AG04450 (cell line): Measurements from ENCODE around the gene TSPAN13. TPM values are rescaled to one million over a fixed set of nuclear protein-coding genes. Genes with fewer than 3 reads are reported as not detected.

Experiments used
- CTCF ChIA-PET: fragments of 300-600, 350-600 bp; formaldehyde crosslinking; extraction: SDS; loops from one replicate; lab custom pipeline; 2022; ENCODE audit warnings: antibody characterized with exemption, inconsistent platforms; lab: Charles Lee
- POLR2A ChIA-PET: fragments of 350-600 bp; formaldehyde crosslinking; extraction: SDS; loops from one replicate; lab custom pipeline; 2021; ENCODE audit warnings: antibody characterized with exemption, inconsistent platforms; lab: Yijun Ruan, JAX
- DNase-seq: peaks from one replicate; pipeline ENCODE4 v3.0.0-alpha.2; 2011; ENCODE audit warnings: low read depth, low spot score
- H3K27ac ChIP-seq: one replicate; pipeline ENCODE4 v1.5.1; 2012; ENCODE audit warnings: low read depth, low read length, control low read depth
- H3K27me3 ChIP-seq: one replicate; pipeline ENCODE4 v1.6.0; 2012; ENCODE audit warnings: low read length; ENCODE audit not compliant: control insufficient read depth, insufficient read depth
- H3K4me3 ChIP-seq: 2 replicates; pipeline ENCODE4 v1.5.1; 2011; ENCODE audit warnings: mild to moderate bottlenecking, low read depth, low read length, control low read depth
- H3K9me3 ChIP-seq: 2 replicates; pipeline ENCODE4 v1.5.1; 2012; ENCODE audit warnings: low read length; ENCODE audit not compliant: control insufficient read depth, insufficient read depth
- polyA plus RNA-seq: library from polyadenylated mRNA; depleted of rRNA; stranded (reverse); fragments of >200 nt; gene quantifications from 2 replicates; pipeline ENCODE4 v1.2.3, GENCODE V29; 2011
- TF ChIP-seq, protein P1 (sequence below): IDR thresholded peaks from 2 replicates; pipeline ENCODE4 v1.5.1; 2011; ENCODE audit warnings: low read depth, low read length, control low read depth, inconsistent platforms

The TSPAN13 gene
- polyA plus RNA-seq, 1 experiment, result 10.1 TPM

DNA sequence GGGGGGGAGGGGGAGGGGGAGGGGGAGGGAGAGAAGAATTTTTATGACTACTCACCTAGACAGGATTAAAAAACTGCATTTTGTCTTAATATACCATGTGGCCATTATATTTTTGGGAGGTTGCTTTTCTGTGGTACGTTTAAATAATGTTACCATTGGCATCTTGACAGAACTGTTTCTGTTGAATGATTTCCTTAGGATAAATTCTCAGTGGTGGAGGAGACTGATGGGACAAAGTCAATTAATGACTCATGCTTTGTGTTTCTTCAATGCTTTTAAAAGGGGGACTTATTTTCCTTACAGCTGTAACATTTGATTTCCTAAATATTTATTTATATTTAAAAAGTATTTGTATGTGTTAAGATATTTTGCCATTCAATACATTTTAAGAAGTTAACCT, 37.5 kb downstream of the TSPAN13 start:
- H3K9me3 ChIP-seq, result no peaks in the 10 kb centered on the region
- no peaks in the 10 kb centered on the region for H3K27me3 ChIP-seq
- TF ChIP-seq, protein P1, sequence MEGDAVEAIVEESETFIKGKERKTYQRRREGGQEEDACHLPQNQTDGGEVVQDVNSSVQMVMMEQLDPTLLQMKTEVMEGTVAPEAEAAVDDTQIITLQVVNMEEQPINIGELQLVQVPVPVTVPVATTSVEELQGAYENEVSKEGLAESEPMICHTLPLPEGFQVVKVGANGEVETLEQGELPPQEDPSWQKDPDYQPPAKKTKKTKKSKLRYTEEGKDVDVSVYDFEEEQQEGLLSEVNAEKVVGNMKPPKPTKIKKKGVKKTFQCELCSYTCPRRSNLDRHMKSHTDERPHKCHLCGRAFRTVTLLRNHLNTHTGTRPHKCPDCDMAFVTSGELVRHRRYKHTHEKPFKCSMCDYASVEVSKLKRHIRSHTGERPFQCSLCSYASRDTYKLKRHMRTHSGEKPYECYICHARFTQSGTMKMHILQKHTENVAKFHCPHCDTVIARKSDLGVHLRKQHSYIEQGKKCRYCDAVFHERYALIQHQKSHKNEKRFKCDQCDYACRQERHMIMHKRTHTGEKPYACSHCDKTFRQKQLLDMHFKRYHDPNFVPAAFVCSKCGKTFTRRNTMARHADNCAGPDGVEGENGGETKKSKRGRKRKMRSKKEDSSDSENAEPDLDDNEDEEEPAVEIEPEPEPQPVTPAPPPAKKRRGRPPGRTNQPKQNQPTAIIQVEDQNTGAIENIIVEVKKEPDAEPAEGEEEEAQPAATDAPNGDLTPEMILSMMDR, result no peak
- no peak overlapping the region for H3K27ac ChIP-seq
- DNase-seq, result no peak
- ChIA-PET CTCF (interaction anchor here (1.3 to 1.8 kb wide), 2 partner anchors 10 to 127 kb away, joined by 4 to 7 read pairs; no protein-coding TSS in a partner anchor), POLR2A (no interaction called here)
- H3K4me3 ChIP-seq, result no peak overlapping the region

DNA sequence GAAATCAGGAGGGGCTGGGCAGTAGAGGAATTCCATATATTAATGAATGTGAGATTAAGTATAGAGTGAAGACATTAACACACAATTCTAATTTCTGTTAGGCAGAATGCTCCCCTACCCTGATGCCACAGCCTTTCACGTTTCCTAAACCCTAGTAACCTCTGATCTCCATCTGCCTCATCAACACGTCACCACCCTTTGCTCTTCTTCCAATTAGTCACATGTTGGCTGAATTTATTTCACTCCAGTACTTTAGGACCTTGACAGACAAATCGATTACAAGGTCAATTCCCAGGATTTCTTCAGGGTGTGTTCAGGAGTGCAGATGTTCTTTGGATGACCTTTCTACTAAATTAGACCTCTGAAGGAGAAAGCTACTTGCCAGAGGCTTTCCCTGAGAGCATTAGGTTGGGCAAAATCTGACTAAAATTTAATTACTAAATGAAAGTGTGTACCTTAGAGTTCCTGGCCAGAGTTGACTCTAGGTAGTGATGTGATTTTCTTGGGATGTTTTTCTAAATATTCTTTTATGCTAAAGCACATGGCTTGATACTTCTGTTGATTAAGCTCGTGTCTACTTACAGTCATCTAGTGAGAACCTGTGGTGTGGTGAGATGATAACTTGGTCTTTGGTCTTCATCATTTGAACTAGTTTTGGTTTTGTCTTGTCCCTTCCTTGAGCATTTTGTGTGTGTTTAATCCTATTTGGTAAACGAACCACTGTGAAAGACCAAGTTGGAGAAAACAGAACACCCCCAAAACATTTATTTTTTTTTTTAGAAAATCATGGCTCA, 38.5 kb downstream of the TSPAN13 start:
- Histone ChIP-seq H3K4me3 (no peak overlapping the region), H3K9me3 (no peaks in the 10 kb centered on the region), H3K27me3 (no peaks in the 10 kb centered on the region), H3K27ac (no peak overlapping the region)
- CTCF ChIA-PET, result interaction anchor here (0.6 to 1.8 kb wide), 3 partner anchors 9 to 126 kb away, joined by 4 to 7 read pairs (median 6); no protein-coding TSS in a partner anchor
- DNase-seq, result no peak
- POLR2A ChIA-PET, result no interaction called here
- TF ChIP-seq, protein P1, result no peak

DNA sequence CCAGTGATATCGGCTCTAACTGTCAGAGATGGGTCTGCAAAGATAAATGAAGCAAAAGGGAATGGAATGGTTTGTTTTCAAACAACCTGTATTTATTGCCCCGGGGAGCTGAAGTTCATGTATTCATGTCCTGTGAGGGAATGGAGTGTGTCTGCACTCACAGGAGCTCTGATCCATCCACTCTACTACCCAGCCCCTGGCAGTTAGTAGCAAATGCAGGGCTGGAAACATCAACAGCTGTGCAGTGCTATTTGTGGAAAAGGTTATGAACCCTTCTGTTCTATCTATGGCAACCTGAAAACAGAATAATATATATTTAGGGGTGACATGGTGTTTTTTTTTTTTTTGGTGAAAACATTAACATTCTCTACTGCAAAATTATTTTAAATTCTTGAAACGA, 41.4 kb downstream of the TSPAN13 start:
- no peak overlapping the region for H3K27ac ChIP-seq
- H3K9me3 ChIP-seq, result no peaks in the 10 kb centered on the region
- TF ChIP-seq, protein P1, result no peak
- no peak for DNase-seq
- POLR2A ChIA-PET, result no interaction called here
- H3K27me3 ChIP-seq, result no peaks in the 10 kb centered on the region
- CTCF ChIA-PET, result interaction anchor here (1.1 kb wide), 1 partner anchor 44 kb away, joined by 3 read pairs; no protein-coding TSS in a partner anchor
- no peak overlapping the region for H3K4me3 ChIP-seq

DNA sequence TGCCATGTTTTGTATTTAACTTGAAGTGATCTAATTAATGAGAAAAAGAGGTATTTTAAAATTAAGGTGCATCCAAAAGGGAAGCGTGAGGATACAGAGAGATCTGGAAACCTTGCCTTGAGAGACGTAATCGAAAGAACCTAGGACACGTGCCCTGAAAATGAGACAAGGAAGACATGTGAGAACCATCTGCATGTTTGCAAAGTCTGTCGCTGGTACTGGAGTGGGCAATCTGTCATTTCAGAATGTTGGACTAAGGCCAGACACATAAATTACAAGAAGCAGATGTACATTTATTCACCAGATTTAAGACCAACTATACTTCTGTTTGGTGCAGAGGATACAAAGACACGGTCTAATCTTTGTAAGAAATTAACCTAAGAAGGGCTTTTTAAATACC, 42.1 kb downstream of the TSPAN13 start:
- ChIA-PET POLR2A (no interaction called here), CTCF (no interaction called here)
- DNase-seq, result no peak
- TF ChIP-seq, protein P1, result no peak
- Histone ChIP-seq H3K27me3 (no peaks in the 10 kb centered on the region), H3K4me3 (no peak overlapping the region), H3K27ac (no peak overlapping the region), H3K9me3 (no peaks in the 10 kb centered on the region)

DNA sequence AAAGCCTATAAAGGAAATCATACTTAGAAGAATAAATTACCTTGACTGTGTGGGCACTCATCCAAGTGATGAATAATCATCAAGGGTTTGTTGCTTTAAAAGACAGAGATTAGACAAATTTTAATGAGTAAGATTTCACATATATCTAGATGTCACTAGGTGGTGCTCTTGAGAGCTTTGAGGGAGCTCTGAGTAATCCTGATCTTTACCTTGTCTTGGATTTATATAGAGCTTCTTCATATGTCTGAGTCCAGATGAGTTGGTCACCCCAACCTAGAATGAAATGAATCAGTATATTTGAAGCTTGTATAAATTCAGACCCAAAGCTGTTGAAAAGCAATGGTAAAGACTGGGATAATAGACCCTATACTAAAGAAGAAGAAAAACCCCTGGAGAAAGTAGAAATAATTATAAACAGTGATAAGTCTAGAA, 47.6 kb downstream of the TSPAN13 start:
- ChIA-PET CTCF (interaction anchor here (0.6 to 3.4 kb wide), 29 partner anchors 8 to 846 kb away, joined by 3 to 43 read pairs (median 4); no protein-coding TSS in a partner anchor), POLR2A (interaction anchor here (1.0 kb wide), 1 partner anchor 116 kb away, joined by 4 read pairs; no protein-coding TSS in a partner anchor)
- H3K4me3 ChIP-seq, result no peak overlapping the region
- H3K9me3 ChIP-seq, result no peaks in the 10 kb centered on the region
- no peaks in the 10 kb centered on the region for H3K27me3 ChIP-seq
- H3K27ac ChIP-seq, result no peak overlapping the region
- TF ChIP-seq, protein P1, result peak; percentile 69
- DNase-seq, result peak; percentile 34
